IMR-90 (cell line): ENCODE measurements around the gene LGI4. TPM values are rescaled to one million over a fixed set of nuclear protein-coding genes. Genes with fewer than 3 reads are reported as not detected.

Experiments
- ATAC-seq: fragments of 200-7000 bp; cut with Tn5 transposase; 2 replicates; pipeline ENCODE4 v1.9.1; 2020; ENCODE audit warnings: low read depth, mild to moderate bottlenecking, moderate library complexity
- BruUV-seq: library from RNA; stranded (reverse); fragments of 400-500 nt; replicated peaks from 2 replicates; lab custom pipeline; 2021; lab: Mats Ljungman, UMichigan
- CTCF ChIA-PET: fragments of 300-600 bp; formaldehyde crosslinking; extraction: SDS; loops from one replicate; lab custom pipeline; 2021; ENCODE audit warnings: antibody characterized with exemption; lab: Yijun Ruan, JAX
- POLR2A ChIA-PET: fragments of 300-600 bp; sonication (Branson Sonifier 250); formaldehyde crosslinking; loops from one replicate; lab custom pipeline; 2022; ENCODE audit warnings: antibody characterized with exemption; ENCODE audit not compliant: unreplicated experiment; lab: Charles Lee
- DNase-seq: peaks from one replicate; pipeline ENCODE4 v3.0.0; 2013
- H2AFZ ChIP-seq: replicated peaks from 2 replicates; pipeline ENCODE3; 2013; ENCODE audit warnings: low read length, mild to moderate bottlenecking; ENCODE audit not compliant: poor library complexity
- H2AK5ac ChIP-seq: 2 replicates; pipeline ENCODE4 v1.6.1; 2013; ENCODE audit warnings: low read depth, low read length, inconsistent platforms
- H2AK9ac ChIP-seq: replicated peaks from 2 replicates; pipeline ENCODE3; 2013; ENCODE audit warnings: mild to moderate bottlenecking, low read depth, low read length, moderate library complexity; ENCODE audit not compliant: poor library complexity
- H2BK120ac ChIP-seq: 2 replicates; pipeline ENCODE4 v1.6.1; 2013; ENCODE audit warnings: low read depth, low read length, inconsistent platforms
- H2BK15ac ChIP-seq: 3 replicates; pipeline ENCODE4 v1.6.1; 2013; ENCODE audit warnings: low read depth, low read length, inconsistent platforms
- H2BK20ac ChIP-seq: 2 replicates; pipeline ENCODE4 v1.6.1; 2013; ENCODE audit warnings: low read depth, mild to moderate bottlenecking, inconsistent platforms, low read length, moderate library complexity
- H2BK5ac ChIP-seq: 2 replicates; pipeline ENCODE4 v1.6.1; 2013; ENCODE audit warnings: mild to moderate bottlenecking, low read depth, low read length, inconsistent platforms; ENCODE audit not compliant: poor library complexity, severe bottlenecking
- H3K14ac ChIP-seq: replicated peaks from 2 replicates; pipeline ENCODE4 v1.6.1; 2013; ENCODE audit warnings: low read depth, low read length, inconsistent platforms
- H3K18ac ChIP-seq: 2 replicates; pipeline ENCODE4 v1.6.1; 2013; ENCODE audit warnings: low read depth, low read length, control low read depth
- H3K23ac ChIP-seq: 2 replicates; pipeline ENCODE4 v1.6.1; 2013; ENCODE audit warnings: low read depth, low read length, inconsistent platforms
- H3K27ac ChIP-seq: 2 replicates; pipeline ENCODE4 v1.5.1; 2013; ENCODE audit warnings: mild to moderate bottlenecking, control low read depth, low read length; ENCODE audit not compliant: insufficient read depth
- H3K27me3 ChIP-seq: 2 replicates; pipeline ENCODE4 v1.6.1; 2013; ENCODE audit warnings: low read length; ENCODE audit not compliant: control insufficient read depth, insufficient read depth
- H3K36me3 ChIP-seq: 2 replicates; pipeline ENCODE4 v1.6.1; 2013; ENCODE audit warnings: low read length, mixed read lengths; ENCODE audit not compliant: control insufficient read depth, insufficient read depth
- H3K4ac ChIP-seq: 2 replicates; pipeline ENCODE4 v1.6.1; 2013; ENCODE audit warnings: low read depth, low read length, inconsistent platforms
- H3K4me1 ChIP-seq: 2 replicates; pipeline ENCODE4 v1.6.1; 2013; ENCODE audit warnings: low read length, mixed read lengths; ENCODE audit not compliant: control insufficient read depth, insufficient read depth
- H3K4me2 ChIP-seq: 2 replicates; pipeline ENCODE4 v1.6.1; 2013; ENCODE audit warnings: low read depth, mild to moderate bottlenecking, control low read depth, low read length, moderate library complexity
- H3K4me3 ChIP-seq: 2 replicates; pipeline ENCODE4 v1.5.1; 2013; ENCODE audit warnings: low read depth, mild to moderate bottlenecking, control low read depth, low read length, moderate library complexity; ENCODE audit not compliant: insufficient read depth
- H3K56ac ChIP-seq: 2 replicates; pipeline ENCODE4 v1.6.1; 2013; ENCODE audit warnings: low read length, inconsistent platforms; ENCODE audit not compliant: insufficient read depth; ENCODE audit errors: extremely low read depth
- H3K79me1 ChIP-seq, 2 experiments: 2 replicates each; pipeline ENCODE4 v1.6.1; 2013; ENCODE audit warnings: low read length in 2 of 2, inconsistent platforms in 1 of 2, low read depth in 1 of 2
- H3K9ac ChIP-seq: 2 replicates; pipeline ENCODE4 v1.6.1; 2013; ENCODE audit warnings: low read depth, low read length, control low read depth
- H3K9me1 ChIP-seq: 2 replicates; pipeline ENCODE4 v1.6.1; 2013; ENCODE audit warnings: low read length, inconsistent platforms; ENCODE audit not compliant: insufficient read depth
- H3K9me3 ChIP-seq: 2 replicates; pipeline ENCODE4 v1.6.1; 2013; ENCODE audit warnings: low read length; ENCODE audit not compliant: control insufficient read depth, insufficient read depth
- H4K20me1 ChIP-seq: 2 replicates; pipeline ENCODE4 v1.6.1; 2013; ENCODE audit warnings: low read length, inconsistent platforms; ENCODE audit not compliant: insufficient read depth
- H4K5ac ChIP-seq: 2 replicates; pipeline ENCODE4 v1.6.1; 2013; ENCODE audit warnings: mild to moderate bottlenecking, low read depth, low read length, control low read depth
- H4K8ac ChIP-seq, 2 experiments: 2 replicates each; pipeline ENCODE4 v1.6.1; 2013; ENCODE audit warnings: low read depth in 2 of 2, low read length in 2 of 2, control low read depth in 1 of 2, inconsistent platforms in 1 of 2
- H4K91ac ChIP-seq: 2 replicates; pipeline ENCODE4 v1.6.1; 2013; ENCODE audit warnings: low read depth, low read length, inconsistent platforms; ENCODE audit not compliant: insufficient read depth
- BHLHE40 ChIP-seq: fragments of 150-350 bp; IDR thresholded peaks from 2 replicates; pipeline ENCODE4 v1.6.1; 2016; ENCODE audit warnings: mild to moderate bottlenecking, low read depth, low read length
- CEBPB ChIP-seq: IDR thresholded peaks from 2 replicates; pipeline ENCODE4 v1.6.1; 2012; ENCODE audit warnings: low read depth, low read length, improper control_type of control experiment
- CHD1 ChIP-seq: IDR thresholded peaks from 2 replicates; pipeline ENCODE4 v1.6.1; 2012; ENCODE audit warnings: low read depth, low read length, improper control_type of control experiment
- CTCF ChIP-seq: conservative IDR thresholded peaks from 2 replicates; pipeline ENCODE4 v1.5.1; 2012; ENCODE audit warnings: mild to moderate bottlenecking, low read depth, low read length, improper control_type of control experiment
- FOS ChIP-seq: fragments of 150-350 bp; IDR thresholded peaks from 2 replicates; pipeline ENCODE4 v1.6.1; 2016; ENCODE audit warnings: low read depth, low read length
- MAFK ChIP-seq: IDR thresholded peaks from 2 replicates; pipeline ENCODE4 v1.6.1; 2012; ENCODE audit warnings: low read depth, low read length, improper control_type of control experiment
- MAZ ChIP-seq: IDR thresholded peaks from 2 replicates; pipeline ENCODE4 v1.6.1; 2012; ENCODE audit warnings: low read depth, mild to moderate bottlenecking, low read length, improper control_type of control experiment, moderate library complexity, borderline replicate concordance
- MXI1 ChIP-seq: IDR thresholded peaks from 2 replicates; pipeline ENCODE4 v1.6.1; 2012; ENCODE audit warnings: low read depth, mild to moderate bottlenecking, low read length, moderate library complexity, borderline replicate concordance
- NFE2L2 ChIP-seq: fragments of 150-350 bp; IDR thresholded peaks from 2 replicates; pipeline ENCODE4 v1.6.1; 2016; ENCODE audit warnings: low read depth, mild to moderate bottlenecking, low read length
- POLR2A ChIP-seq: IDR thresholded peaks from 2 replicates; pipeline ENCODE4 v1.6.1; 2012; ENCODE audit warnings: mild to moderate bottlenecking, low read depth, low read length
- RAD21 ChIP-seq: IDR thresholded peaks from 2 replicates; pipeline ENCODE4 v1.6.1; 2012; ENCODE audit warnings: low read length, improper control_type of control experiment
- RCOR1 ChIP-seq: IDR thresholded peaks from 2 replicates; pipeline ENCODE4 v1.6.1; 2012; ENCODE audit warnings: mild to moderate bottlenecking, low read length, improper control_type of control experiment; ENCODE audit not compliant: insufficient replicate concordance
- RFX5 ChIP-seq: IDR thresholded peaks from 2 replicates; pipeline ENCODE4 v1.8.0; 2012; ENCODE audit warnings: low read depth, mild to moderate bottlenecking, low read length, moderate library complexity
- SMC3 ChIP-seq: fragments of 150-350 bp; IDR thresholded peaks from 2 replicates; pipeline ENCODE4 v1.6.1; 2016; ENCODE audit warnings: low read depth, mild to moderate bottlenecking, antibody characterized with exemption, low read length, moderate library complexity
- USF2 ChIP-seq: fragments of 150-350 bp; IDR thresholded peaks from 2 replicates; pipeline ENCODE4 v1.6.1; 2017; ENCODE audit warnings: mild to moderate bottlenecking, antibody characterized with exemption, low read length, low read depth
- WGBS, 2 experiments: methylation state at CpG; one replicate each; pipeline versions ENCODE4 v1.1.5 to v1.1.7; 2013; ENCODE audit warnings: missing lambda C conversion rate in 2 of 2; ENCODE audit not compliant: insufficient read length in 1 of 2; ENCODE audit errors: extremely low coverage in 2 of 2; 5-methylcytosine and 5-hydroxymethylcytosine counted together
- dilution Hi-C: fragments of 300-500 bp; cut with HindIII; formaldehyde crosslinking; loops from one replicate; pipeline ENCODE4 v1.14.3; 2018; ENCODE audit warnings: low sequenced_read_pairs; ENCODE audit not compliant: unreplicated experiment
- in situ Hi-C: fragments of 300-500 bp; cut with MboI; formaldehyde crosslinking; loops from 3 replicates; pipeline ENCODE4 v1.14.3; 2019; ENCODE audit warnings: low sequenced_read_pairs, inconsistent platforms, mixed read lengths
- intact Hi-C: fragments of 100-400 bp; cut with micrococcal nuclease; formaldehyde crosslinking; loops from 2 replicates; pipeline ENCODE4 v1.10.0; 2022
- polyA plus RNA-seq, 3 experiments: library from polyadenylated mRNA; depleted of rRNA; stranded (reverse); fragments of >200 nt; gene quantifications; 2 replicates each; pipeline ENCODE4 v1.2.3, GENCODE V29; 2012; ENCODE audit warnings: low replicate concordance in 1 of 3
- total RNA-seq: library from RNA; depleted of rRNA; stranded (reverse); fragments of >200 nt; gene quantifications from 2 replicates; pipeline ENCODE4 v1.2.3, GENCODE V29; 2012
- TF ChIP-seq, protein P1 (sequence below): fragments of 150-350 bp; IDR thresholded peaks from 2 replicates; pipeline ENCODE4 v1.6.1; 2016; ENCODE audit warnings: low read depth, mild to moderate bottlenecking, low read length, moderate library complexity, borderline replicate concordance

LGI4 gene
- total and polyA plus RNA-seq, 2 of the 4 experiments (the other 2 are of a cell fraction), result 0.10 TPM; not detected in 1

GRCh38 chr19:35146746-35147459 is 12.0 kb upstream of the LGI4 start:
- no peak overlapping the region for H2AK5ac ChIP-seq
- peaks cover 31% of the 10 kb centered on the region for H3K27me3 ChIP-seq
- no peak overlapping the region for H2BK20ac ChIP-seq
- H3K18ac ChIP-seq, result no peak overlapping the region
- H3K9me3 ChIP-seq, result no peaks in the 10 kb centered on the region
- peaks cover 3% of the 10 kb centered on the region; the same call in 1 of the 2 replicates for H3K9me1 ChIP-seq
- H3K23ac ChIP-seq, result no peak overlapping the region
- ChIA-PET POLR2A (no interaction called here), CTCF (no interaction called here)
- no peak overlapping the region for H2AFZ ChIP-seq
- H4K91ac ChIP-seq, result no peak overlapping the region
- no peak overlapping the region for H3K4ac ChIP-seq
- no peak overlapping the region for H3K4me3 ChIP-seq
- TF ChIP-seq BHLHE40 (no peak), USF2 (no peak), CTCF (no peak), SMC3 (no peak), MXI1 (no peak), FOS (no peak), RFX5 (no peak), RAD21 (no peak), MAFK (no peak), CEBPB (no peak), POLR2A (no peak), CHD1 (no peak), RCOR1 (no peak), MAZ (no peak), NFE2L2 (no peak)
- TF ChIP-seq, protein P1, sequence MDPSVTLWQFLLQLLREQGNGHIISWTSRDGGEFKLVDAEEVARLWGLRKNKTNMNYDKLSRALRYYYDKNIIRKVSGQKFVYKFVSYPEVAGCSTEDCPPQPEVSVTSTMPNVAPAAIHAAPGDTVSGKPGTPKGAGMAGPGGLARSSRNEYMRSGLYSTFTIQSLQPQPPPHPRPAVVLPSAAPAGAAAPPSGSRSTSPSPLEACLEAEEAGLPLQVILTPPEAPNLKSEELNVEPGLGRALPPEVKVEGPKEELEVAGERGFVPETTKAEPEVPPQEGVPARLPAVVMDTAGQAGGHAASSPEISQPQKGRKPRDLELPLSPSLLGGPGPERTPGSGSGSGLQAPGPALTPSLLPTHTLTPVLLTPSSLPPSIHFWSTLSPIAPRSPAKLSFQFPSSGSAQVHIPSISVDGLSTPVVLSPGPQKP, result no peak
- no peak overlapping the region for H4K8ac ChIP-seq
- WGBS, 2 experiments, result 83% methylated on average over 1 of the region's 7 CpGs; no CpG with 5 or more reads in 1 of the 2 experiments
- no peak overlapping the region for H2BK5ac ChIP-seq
- H3K56ac ChIP-seq, result no peak overlapping the region
- no peak for ATAC-seq
- in situ Hi-C loops (no loop called here), dilution Hi-C loops (no loop called here), intact Hi-C loops (no loop called here)
- H2AK9ac ChIP-seq, result no peak overlapping the region
- no peak overlapping the region for H3K27ac ChIP-seq
- H3K4me2 ChIP-seq, result no peak overlapping the region
- no TSS peak for BruUV-seq
- no peak overlapping the region for H2BK15ac ChIP-seq
- H2BK120ac ChIP-seq, result no peak overlapping the region
- no peak overlapping the region for H4K5ac ChIP-seq
- no peaks in the 10 kb centered on the region; the same call in 1 of the 2 replicates for H3K4me1 ChIP-seq
- no peaks in the 10 kb centered on the region for H3K79me1 ChIP-seq
- H3K36me3 ChIP-seq, result no peaks in the 10 kb centered on the region
- H3K14ac ChIP-seq, result no peak overlapping the region
- DNase-seq, result no peak
- H4K20me1 ChIP-seq, result no peaks in the 10 kb centered on the region
- no peak overlapping the region for H3K9ac ChIP-seq
